Endodermal cell (in vitro differentiated cells): Measurements from ENCODE around the gene AKR1B1. TPM values are rescaled to one million over a fixed set of nuclear protein-coding genes. Genes with fewer than 3 reads are reported as not detected.

ENCODE experiments used
- DNase-seq: peaks from one replicate; pipeline ENCODE4 v3.0.0-alpha.2; 2017
- H3K27ac ChIP-seq: 2 replicates; pipeline ENCODE4 v1.5.1; 2013; ENCODE audit warnings: mild to moderate bottlenecking, low read depth, low read length, moderate library complexity
- H3K27me3 ChIP-seq: 2 replicates; pipeline ENCODE4 v1.6.1; 2013; ENCODE audit warnings: mild to moderate bottlenecking, low read length, moderate library complexity; ENCODE audit not compliant: insufficient read depth, control insufficient read depth, poor library complexity, severe bottlenecking
- H3K36me3 ChIP-seq: 2 replicates; pipeline ENCODE4 v1.7.0; 2013; ENCODE audit warnings: mild to moderate bottlenecking, low read length, moderate library complexity; ENCODE audit not compliant: control insufficient read depth, insufficient read depth
- H3K4me1 ChIP-seq: one replicate; pipeline ENCODE4 v1.7.0; 2013; ENCODE audit warnings: low read length; ENCODE audit not compliant: control insufficient read depth, insufficient read depth
- H3K4me3 ChIP-seq: 2 replicates; pipeline ENCODE4 v1.5.1; 2013; ENCODE audit warnings: mild to moderate bottlenecking, low read length, moderate library complexity
- H3K9ac ChIP-seq: 2 replicates; pipeline ENCODE4 v1.6.1; 2013; ENCODE audit warnings: mild to moderate bottlenecking, low read length, moderate library complexity; ENCODE audit not compliant: poor library complexity, severe bottlenecking; ENCODE audit errors: extremely low read depth
- H3K9me3 ChIP-seq: 2 replicates; pipeline ENCODE4 v1.6.1; 2013; ENCODE audit warnings: mild to moderate bottlenecking, low read length, moderate library complexity; ENCODE audit not compliant: control insufficient read depth
- H3K27ac Mint-ChIP-seq: 2 replicates; pipeline ENCODE4 v1.8.0; 2020; ENCODE audit warnings: mixed read lengths
- H3K27me3 Mint-ChIP-seq: 2 replicates; pipeline ENCODE4 v1.8.0; 2021; ENCODE audit warnings: mild to moderate bottlenecking, mixed read lengths; ENCODE audit not compliant: insufficient read depth
- H3K36me3 Mint-ChIP-seq: 2 replicates; pipeline ENCODE4 v1.8.0; 2020; ENCODE audit warnings: low read depth, mixed read lengths
- H3K4me1 Mint-ChIP-seq: 2 replicates; pipeline ENCODE4 v1.8.0; 2020; ENCODE audit warnings: mixed read lengths
- H3K4me3 Mint-ChIP-seq: 2 replicates; pipeline ENCODE4 v1.8.0; 2020; ENCODE audit warnings: mild to moderate bottlenecking, moderate library complexity, mixed read lengths
- H3K9me3 Mint-ChIP-seq: 2 replicates; pipeline ENCODE4 v1.8.0; 2020; ENCODE audit warnings: mild to moderate bottlenecking, mixed read lengths
- WGBS, 2 experiments: methylation state at CpG; one replicate each; pipeline versions ENCODE4 v1.1.5 to v1.1.7; 2013; ENCODE audit warnings: missing lambda C conversion rate in 2 of 2, mixed read lengths in 1 of 2; ENCODE audit not compliant: insufficient coverage in 1 of 2, insufficient read length in 1 of 2; 5-methylcytosine and 5-hydroxymethylcytosine counted together
- total RNA-seq, 2 donors: library from RNA; stranded (reverse); fragmentation: NEBNext Ultra II Directional in 1 of 2; extraction: Animal tissue kit (Norgen Biotek cat#: 25700) in 1 of 2; gene quantifications; 2 replicates in 1 of 2; 3 replicates in 1 of 2; pipeline ENCODE4 v1.2.1, GENCODE V29; 2021
- TF ChIP-seq, protein P1 (sequence below): fragments of 200-600 bp; sonication (generic); conservative IDR thresholded peaks from 2 replicates; pipeline ENCODE4 v1.5.0; 2021; ENCODE audit warnings: antibody characterized with exemption, mild to moderate bottlenecking

Gene AKR1B1
- total RNA-seq, 2 donors from 2014 or later, result 152 to 216 TPM

DNA sequence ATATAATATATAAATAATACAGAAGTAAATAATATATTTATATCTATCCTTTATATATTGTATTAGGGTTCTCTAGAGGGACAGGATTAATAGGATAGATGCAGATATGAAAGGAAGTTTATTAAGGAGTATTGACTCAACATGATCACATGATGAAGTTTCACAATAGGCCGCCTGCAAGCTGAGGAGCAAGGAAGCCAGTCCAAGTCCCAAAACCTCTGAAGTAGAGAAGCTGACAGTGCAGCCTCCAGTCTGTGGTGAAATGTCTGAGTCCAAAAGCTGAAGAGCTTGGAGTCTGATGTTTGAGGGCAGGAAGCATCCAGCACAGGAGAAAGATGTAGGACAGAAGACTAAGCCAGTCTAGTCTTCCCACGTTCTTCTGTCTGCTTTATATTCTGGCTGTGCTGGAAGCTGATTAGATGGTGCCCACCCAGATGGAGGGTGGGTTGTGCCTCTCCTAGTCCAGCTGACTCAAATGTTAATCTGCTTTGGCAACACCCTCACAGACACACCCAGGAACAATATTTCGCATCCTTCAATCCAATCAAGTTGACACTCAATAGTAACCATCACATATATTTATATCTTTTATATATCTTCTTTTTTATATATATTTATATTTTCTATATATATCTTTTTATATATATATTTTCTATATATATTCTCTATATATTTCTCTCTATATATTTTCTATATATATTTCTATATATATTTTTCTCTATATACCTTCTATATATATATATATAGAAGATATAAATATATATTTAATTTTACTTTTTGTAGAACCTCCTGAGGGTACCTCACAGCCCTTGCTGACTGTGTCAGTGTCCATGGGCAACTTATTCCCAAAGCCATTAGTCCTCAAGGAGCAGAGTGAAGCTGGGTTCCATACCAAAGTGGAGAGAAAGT lies 43.8 kb upstream of the AKR1B1 start:
- Histone ChIP-seq H3K9ac (no peak overlapping the region), H3K4me1 (no peaks in the 10 kb centered on the region), H3K27ac (no peak overlapping the region), H3K4me3 (no peak overlapping the region), H3K9me3 (peaks cover 21% of the 10 kb centered on the region), H3K27me3 (no peaks in the 10 kb centered on the region), H3K36me3 (no peaks in the 10 kb centered on the region)
- 91 to 100% methylated on average over 2 to 3 of the region's 3 CpGs for WGBS, 2 experiments
- peaks cover 6% of the 10 kb centered on the region for H3K9me3 Mint-ChIP-seq
- no peak overlapping the region for H3K4me3 Mint-ChIP-seq
- no peaks in the 10 kb centered on the region for H3K4me1 Mint-ChIP-seq
- TF ChIP-seq, protein P1, sequence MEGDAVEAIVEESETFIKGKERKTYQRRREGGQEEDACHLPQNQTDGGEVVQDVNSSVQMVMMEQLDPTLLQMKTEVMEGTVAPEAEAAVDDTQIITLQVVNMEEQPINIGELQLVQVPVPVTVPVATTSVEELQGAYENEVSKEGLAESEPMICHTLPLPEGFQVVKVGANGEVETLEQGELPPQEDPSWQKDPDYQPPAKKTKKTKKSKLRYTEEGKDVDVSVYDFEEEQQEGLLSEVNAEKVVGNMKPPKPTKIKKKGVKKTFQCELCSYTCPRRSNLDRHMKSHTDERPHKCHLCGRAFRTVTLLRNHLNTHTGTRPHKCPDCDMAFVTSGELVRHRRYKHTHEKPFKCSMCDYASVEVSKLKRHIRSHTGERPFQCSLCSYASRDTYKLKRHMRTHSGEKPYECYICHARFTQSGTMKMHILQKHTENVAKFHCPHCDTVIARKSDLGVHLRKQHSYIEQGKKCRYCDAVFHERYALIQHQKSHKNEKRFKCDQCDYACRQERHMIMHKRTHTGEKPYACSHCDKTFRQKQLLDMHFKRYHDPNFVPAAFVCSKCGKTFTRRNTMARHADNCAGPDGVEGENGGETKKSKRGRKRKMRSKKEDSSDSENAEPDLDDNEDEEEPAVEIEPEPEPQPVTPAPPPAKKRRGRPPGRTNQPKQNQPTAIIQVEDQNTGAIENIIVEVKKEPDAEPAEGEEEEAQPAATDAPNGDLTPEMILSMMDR, result no peak
- H3K27ac Mint-ChIP-seq, result no peak overlapping the region
- H3K27me3 Mint-ChIP-seq, result no peaks in the 10 kb centered on the region
- no peak for DNase-seq
- H3K36me3 Mint-ChIP-seq, result no peaks in the 10 kb centered on the region

DNA sequence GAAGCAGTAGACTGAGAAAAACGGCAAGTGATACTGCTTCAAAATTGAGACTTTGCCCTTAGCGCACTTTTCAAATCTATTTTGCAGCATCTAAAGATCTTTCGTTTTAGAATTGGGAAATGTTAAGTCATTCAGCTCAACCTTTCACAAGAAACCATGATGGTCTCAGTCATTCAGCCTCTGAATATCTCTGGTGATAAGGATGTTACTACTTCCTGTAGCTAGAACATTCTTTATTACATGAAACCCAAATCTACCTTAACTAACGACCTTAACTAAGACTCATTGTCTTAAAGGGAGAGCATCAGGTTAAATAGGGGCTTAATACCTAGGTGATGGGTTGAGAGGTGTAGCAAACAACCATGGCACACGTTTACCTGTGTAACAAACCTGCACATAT lies 42.1 kb upstream of the AKR1B1 start:
- no peak overlapping the region for H3K27ac Mint-ChIP-seq
- no peaks in the 10 kb centered on the region for H3K4me1 ChIP-seq
- no peaks in the 10 kb centered on the region for H3K36me3 ChIP-seq
- peaks cover 6% of the 10 kb centered on the region for H3K9me3 Mint-ChIP-seq
- no peaks in the 10 kb centered on the region for H3K4me1 Mint-ChIP-seq
- peak overlapping the region; percentile 43 for H3K4me3 ChIP-seq
- H3K27me3 Mint-ChIP-seq, result no peaks in the 10 kb centered on the region
- no peak overlapping the region for H3K9ac ChIP-seq
- peaks cover 25% of the 10 kb centered on the region for H3K9me3 ChIP-seq
- H3K27me3 ChIP-seq, result no peaks in the 10 kb centered on the region
- no peaks in the 10 kb centered on the region for H3K36me3 Mint-ChIP-seq
- H3K27ac ChIP-seq, result no peak overlapping the region
- 90 to 93% methylated on average over 3 to 5 of the region's 5 CpGs for WGBS, 2 experiments
- TF ChIP-seq, protein P1, result no peak
- H3K4me3 Mint-ChIP-seq, result no peak overlapping the region
- DNase-seq, result no peak

DNA sequence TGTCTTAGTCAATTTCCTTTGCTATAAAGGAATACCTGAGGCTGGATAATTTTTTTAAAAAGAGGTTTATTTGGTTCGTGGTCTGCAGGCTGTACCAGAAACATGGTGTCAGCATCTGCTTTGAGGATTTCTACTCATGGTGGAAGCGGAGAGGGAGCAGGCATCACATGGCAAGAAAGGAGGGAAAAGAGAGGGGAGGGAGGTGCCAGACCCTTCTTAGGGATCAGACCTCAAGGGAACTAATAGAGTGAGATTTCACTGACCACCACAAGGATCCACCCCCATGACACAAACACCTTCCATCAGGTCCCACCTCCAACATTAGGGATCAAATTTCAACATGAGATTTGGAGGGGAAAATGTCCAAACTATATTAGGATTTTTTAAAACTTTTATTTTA lies 41.5 kb upstream of the AKR1B1 start:
- no peaks in the 10 kb centered on the region for H3K36me3 ChIP-seq
- H3K9me3 Mint-ChIP-seq, result peaks cover 6% of the 10 kb centered on the region
- H3K27ac ChIP-seq, result no peak overlapping the region
- WGBS, 2 experiments, result 95% methylated on average over 2 of the region's 2 CpGs; no CpG with 5 or more reads in 1 of the 2 experiments
- H3K4me1 Mint-ChIP-seq, result no peaks in the 10 kb centered on the region
- H3K36me3 Mint-ChIP-seq, result no peaks in the 10 kb centered on the region
- H3K27me3 Mint-ChIP-seq, result no peaks in the 10 kb centered on the region
- H3K9ac ChIP-seq, result no peak overlapping the region
- H3K4me1 ChIP-seq, result no peaks in the 10 kb centered on the region
- no peak overlapping the region for H3K4me3 Mint-ChIP-seq
- peaks cover 25% of the 10 kb centered on the region for H3K9me3 ChIP-seq
- peak overlapping the region; percentile 43 for H3K4me3 ChIP-seq
- H3K27ac Mint-ChIP-seq, result no peak overlapping the region
- TF ChIP-seq, protein P1, result no peak
- no peak for DNase-seq
- H3K27me3 ChIP-seq, result no peaks in the 10 kb centered on the region
